ENCODE measurements around the gene BMX. TPM values are rescaled to one million over a fixed set of nuclear protein-coding genes. Genes with fewer than 3 reads are reported as not detected.

The BMX gene
- total RNA-seq: 0.57 TPM
- 1.3 TPM for polyA plus RNA-seq
- long read RNA-seq, donor 1: 0 reads
- long read RNA-seq, donor 2, partial matches to known transcripts: 0 of 1 reads
- long read RNA-seq, donor 2, other reads (novel, unspliced or antisense): 0 of 1 reads
- long read RNA-seq, donor 3: 0 reads
- long read RNA-seq, donor 4: 0 reads
- long read RNA-seq, donor 5: 0 reads
- long read RNA-seq, donor 6: 0 reads
- long read RNA-seq, donor 7: 0 reads
- long read RNA-seq, donor 8: 0 reads
- long read RNA-seq, donor 9: 0 reads
- long read RNA-seq, donor 10: 0 reads

GRCh38 chrX:15500497-15500966 is at the start of gene BMX:
BMX (plus strand) TSS chrX:15500807; CDS start chrX:15508354, 7,547 bp downstream.
- Histone ChIP-seq H3K9me3 (ENCODE audit: control insufficient read depth in 2 of 2, insufficient read depth in 1 of 2, low read length in 1 of 2) (no peaks in the 10 kb centered on the region), H3K27me3 (ENCODE audit: control insufficient read depth in 2 of 2, insufficient read depth in 1 of 2, low read length in 1 of 2) (peaks cover 0 to 17% of the 10 kb centered on the region in 2 donors), H3K4me1 (ENCODE audit: control insufficient read depth in 2 of 2, insufficient read depth in 2 of 2, low read length in 2 of 2) (no peaks in the 10 kb centered on the region), H3K4me3 (ENCODE audit: low read length in 2 of 2) (no peak within 1 kb of the TSS), H3K36me3 (ENCODE audit: control insufficient read depth in 2 of 2, insufficient read depth in 2 of 2, low read length in 1 of 2) (no peaks in the 10 kb centered on the region), H3K27ac (ENCODE audit: low read depth in 1 of 2, low read length in 1 of 2) (no peak within 1 kb of the TSS)
- WGBS: 73% methylated on average over 18 of the region's 18 CpGs
- no peak for DNase-seq (ENCODE audit: low read depth in 6 of 9, low spot score in 9 of 9)

GRCh38 chrX:15451913-15452312 is 48.7 kb upstream of the BMX start:
- Histone ChIP-seq H3K36me3 (ENCODE audit: control insufficient read depth in 2 of 2, insufficient read depth in 2 of 2, low read length in 1 of 2) (no peaks in the 10 kb centered on the region), H3K4me1 (ENCODE audit: control insufficient read depth in 2 of 2, insufficient read depth in 2 of 2, low read length in 2 of 2) (no peaks in the 10 kb centered on the region), H3K27me3 (ENCODE audit: control insufficient read depth in 2 of 2, insufficient read depth in 1 of 2, low read length in 1 of 2) (no peaks in the 10 kb centered on the region), H3K9me3 (ENCODE audit: control insufficient read depth in 2 of 2, insufficient read depth in 1 of 2, low read length in 1 of 2) (no peaks in the 10 kb centered on the region), H3K27ac (ENCODE audit: low read depth in 1 of 2, low read length in 1 of 2) (no peak overlapping the region), H3K4me3 (ENCODE audit: low read length in 2 of 2) (no peak overlapping the region)
- WGBS: 94% methylated on average over 1 of the region's 1 CpG
- no peak for DNase-seq (ENCODE audit: low read depth in 6 of 9, low spot score in 9 of 9)

- H3K27me3 ChIP-seq (ENCODE audit: control insufficient read depth in 2 of 2, insufficient read depth in 1 of 2, low read length in 1 of 2): peaks cover 0 to 3% of the 10 kb centered on the region in 2 donors
- no peak for DNase-seq (ENCODE audit: low read depth in 6 of 9, low spot score in 9 of 9)
- no peak overlapping the region for H3K27ac ChIP-seq (ENCODE audit: low read depth in 1 of 2, low read length in 1 of 2)
These were observed 35.9 kb upstream of the BMX start for GRCh38 chrX:15464704-15465103.

GRCh38 chrX:15465347-15465746 is 35.3 kb upstream of the BMX start:
- Histone ChIP-seq H3K4me3 (ENCODE audit: low read length in 2 of 2) (no peak overlapping the region), H3K9me3 (ENCODE audit: control insufficient read depth in 2 of 2, insufficient read depth in 1 of 2, low read length in 1 of 2) (no peaks in the 10 kb centered on the region), H3K27me3 (ENCODE audit: control insufficient read depth in 2 of 2, insufficient read depth in 1 of 2, low read length in 1 of 2) (peaks cover 0 to 3% of the 10 kb centered on the region in 2 donors), H3K27ac (ENCODE audit: low read depth in 1 of 2, low read length in 1 of 2) (no peak overlapping the region), H3K36me3 (ENCODE audit: control insufficient read depth in 2 of 2, insufficient read depth in 2 of 2, low read length in 1 of 2) (no peaks in the 10 kb centered on the region), H3K4me1 (ENCODE audit: control insufficient read depth in 2 of 2, insufficient read depth in 2 of 2, low read length in 2 of 2) (no peaks in the 10 kb centered on the region)
- no peak for DNase-seq (ENCODE audit: low read depth in 6 of 9, low spot score in 9 of 9)
- WGBS: 4% methylated on average over 4 of the region's 4 CpGs

More at GRCh38 chrX:15464704-15465103, 35.9 kb upstream of the BMX start:
- Histone ChIP-seq H3K4me3 (ENCODE audit: low read length in 2 of 2) (no peak overlapping the region), H3K9me3 (ENCODE audit: control insufficient read depth in 2 of 2, insufficient read depth in 1 of 2, low read length in 1 of 2) (no peaks in the 10 kb centered on the region), H3K36me3 (ENCODE audit: control insufficient read depth in 2 of 2, insufficient read depth in 2 of 2, low read length in 1 of 2) (no peaks in the 10 kb centered on the region), H3K4me1 (ENCODE audit: control insufficient read depth in 2 of 2, insufficient read depth in 2 of 2, low read length in 2 of 2) (no peaks in the 10 kb centered on the region)

- Histone ChIP-seq H3K4me3 (ENCODE audit: low read length in 2 of 2) (no peak overlapping the region), H3K4me1 (ENCODE audit: control insufficient read depth in 2 of 2, insufficient read depth in 2 of 2, low read length in 2 of 2) (no peaks in the 10 kb centered on the region), H3K27me3 (ENCODE audit: control insufficient read depth in 2 of 2, insufficient read depth in 1 of 2, low read length in 1 of 2) (peaks cover 0 to 3% of the 10 kb centered on the region in 2 donors), H3K36me3 (ENCODE audit: control insufficient read depth in 2 of 2, insufficient read depth in 2 of 2, low read length in 1 of 2) (no peaks in the 10 kb centered on the region), H3K9me3 (ENCODE audit: control insufficient read depth in 2 of 2, insufficient read depth in 1 of 2, low read length in 1 of 2) (no peaks in the 10 kb centered on the region), H3K27ac (ENCODE audit: low read depth in 1 of 2, low read length in 1 of 2) (no peak overlapping the region)
- WGBS: 95% methylated on average over 9 of the region's 9 CpGs
- DNase-seq (ENCODE audit: low read depth in 6 of 9, low spot score in 9 of 9): no peak
These were observed 34.5 kb upstream of the BMX start for GRCh38 chrX:15465896-15466651.

GRCh38 chrX:15468036-15468435 is 32.6 kb upstream of the BMX start:
- H3K36me3 ChIP-seq (ENCODE audit: control insufficient read depth in 2 of 2, insufficient read depth in 2 of 2, low read length in 1 of 2): no peaks in the 10 kb centered on the region
- no peak overlapping the region for H3K27ac ChIP-seq (ENCODE audit: low read depth in 1 of 2, low read length in 1 of 2)
- peaks cover 0 to 3% of the 10 kb centered on the region in 2 donors for H3K27me3 ChIP-seq (ENCODE audit: control insufficient read depth in 2 of 2, insufficient read depth in 1 of 2, low read length in 1 of 2)
- H3K4me1 ChIP-seq (ENCODE audit: control insufficient read depth in 2 of 2, insufficient read depth in 2 of 2, low read length in 2 of 2): no peaks in the 10 kb centered on the region
- WGBS: 33% methylated on average over 4 of the region's 4 CpGs
- peak in 4 of 9 donors; percentile 8 to 38 (median 18) for DNase-seq (ENCODE audit: low read depth in 6 of 9, low spot score in 9 of 9)
- no peaks in the 10 kb centered on the region for H3K9me3 ChIP-seq (ENCODE audit: control insufficient read depth in 2 of 2, insufficient read depth in 1 of 2, low read length in 1 of 2)
- H3K4me3 ChIP-seq (ENCODE audit: low read length in 2 of 2): no peak overlapping the region

GRCh38 chrX:15469613-15470012 is 31.0 kb upstream of the BMX start:
- Histone ChIP-seq H3K4me3 (ENCODE audit: low read length in 2 of 2) (no peak overlapping the region), H3K27me3 (ENCODE audit: control insufficient read depth in 2 of 2, insufficient read depth in 1 of 2, low read length in 1 of 2) (peaks cover 0 to 3% of the 10 kb centered on the region in 2 donors), H3K27ac (ENCODE audit: low read depth in 1 of 2, low read length in 1 of 2) (no peak overlapping the region), H3K9me3 (ENCODE audit: control insufficient read depth in 2 of 2, insufficient read depth in 1 of 2, low read length in 1 of 2) (no peaks in the 10 kb centered on the region), H3K4me1 (ENCODE audit: control insufficient read depth in 2 of 2, insufficient read depth in 2 of 2, low read length in 2 of 2) (no peaks in the 10 kb centered on the region), H3K36me3 (ENCODE audit: control insufficient read depth in 2 of 2, insufficient read depth in 2 of 2, low read length in 1 of 2) (no peaks in the 10 kb centered on the region)
- 94% methylated on average over 1 of the region's 1 CpG for WGBS
- no peak for DNase-seq (ENCODE audit: low read depth in 6 of 9, low spot score in 9 of 9)

- DNase-seq (ENCODE audit: low read depth in 6 of 9, low spot score in 9 of 9): peak in 6 of 9 donors; percentile 13 to 61 (median 24)
- H3K9me3 ChIP-seq (ENCODE audit: control insufficient read depth in 2 of 2, insufficient read depth in 1 of 2, low read length in 1 of 2): no peaks in the 10 kb centered on the region
- peaks cover 0 to 3% of the 10 kb centered on the region in 2 donors for H3K27me3 ChIP-seq (ENCODE audit: control insufficient read depth in 2 of 2, insufficient read depth in 1 of 2, low read length in 1 of 2)
- H3K4me3 ChIP-seq (ENCODE audit: low read length in 2 of 2): no peak overlapping the region
- H3K36me3 ChIP-seq (ENCODE audit: control insufficient read depth in 2 of 2, insufficient read depth in 2 of 2, low read length in 1 of 2): no peaks in the 10 kb centered on the region
- no peak overlapping the region for H3K27ac ChIP-seq (ENCODE audit: low read depth in 1 of 2, low read length in 1 of 2)
- 23% methylated on average over 3 of the region's 3 CpGs for WGBS
- H3K4me1 ChIP-seq (ENCODE audit: control insufficient read depth in 2 of 2, insufficient read depth in 2 of 2, low read length in 2 of 2): no peaks in the 10 kb centered on the region
These were observed 29.6 kb upstream of the BMX start for GRCh38 chrX:15471028-15471427.

GRCh38 chrX:15472531-15472930 is 28.1 kb upstream of the BMX start:
- no peaks in the 10 kb centered on the region for H3K36me3 ChIP-seq (ENCODE audit: control insufficient read depth in 2 of 2, insufficient read depth in 2 of 2, low read length in 1 of 2)
- DNase-seq (ENCODE audit: low read depth in 6 of 9, low spot score in 9 of 9): no peak
- no peak overlapping the region for H3K27ac ChIP-seq (ENCODE audit: low read depth in 1 of 2, low read length in 1 of 2)
- H3K9me3 ChIP-seq (ENCODE audit: control insufficient read depth in 2 of 2, insufficient read depth in 1 of 2, low read length in 1 of 2): no peaks in the 10 kb centered on the region
- no peak overlapping the region for H3K4me3 ChIP-seq (ENCODE audit: low read length in 2 of 2)
- H3K27me3 ChIP-seq (ENCODE audit: control insufficient read depth in 2 of 2, insufficient read depth in 1 of 2, low read length in 1 of 2): no peaks in the 10 kb centered on the region
- H3K4me1 ChIP-seq (ENCODE audit: control insufficient read depth in 2 of 2, insufficient read depth in 2 of 2, low read length in 2 of 2): no peaks in the 10 kb centered on the region

All from thymus (tissue), 14 donors.